ENCODE data around the gene PPP5C. TPM values are rescaled to one million over a fixed set of nuclear protein-coding genes. Genes with fewer than 3 reads are reported as not detected.

PPP5C gene
- total and polyA plus RNA-seq, 2 of the 8 experiments (the other 6 are each of a cell fraction or from before 2014, with no cell fraction given), result 112 to 156 TPM

DNA sequence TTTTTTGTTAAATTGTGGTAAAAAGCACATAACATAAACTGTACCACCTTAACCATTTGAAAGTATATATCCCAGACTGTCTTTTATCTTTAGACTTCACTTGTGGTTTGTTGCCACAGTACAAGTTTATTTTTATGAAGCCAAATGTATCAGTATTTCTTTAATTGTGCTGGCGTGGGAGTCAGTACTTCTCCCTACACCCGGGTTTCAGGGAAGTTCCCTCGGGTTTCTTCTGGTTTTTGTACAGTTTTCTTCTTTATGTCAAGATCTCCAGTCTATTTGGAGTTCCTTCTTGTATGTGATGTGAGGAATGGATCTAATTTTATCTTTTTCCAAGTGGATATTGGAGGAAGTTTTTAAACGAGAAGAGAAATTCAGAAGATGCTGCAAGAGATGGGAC is 46.0 kb downstream of the PPP5C start:
- Histone ChIP-seq H2BK20ac (ENCODE audit: low read length) (no peak overlapping the region), H3K4me3 (ENCODE audit: extremely low read depth in 1 of 4, insufficient read depth in 2 of 4, low read depth in 3 of 4, low read length in 4 of 4) (no peak overlapping the region), H3K4ac (replicated peaks; ENCODE audit: insufficient read length, low read depth, low read length) (no peak overlapping the region), H3K56ac (replicated peaks; ENCODE audit: insufficient read length, low read depth, low read length) (no peak overlapping the region), H4K5ac (ENCODE audit: insufficient read length, low read depth, low read length) (no peak overlapping the region), H3K23me2 (ENCODE audit: low read depth, low read length) (no peaks in the 10 kb centered on the region), H4K91ac (replicated peaks; ENCODE audit: insufficient read length, low read length) (no peak overlapping the region), H2AK5ac (ENCODE audit: low read depth, low read length) (no peak overlapping the region), H3K27me3 (replicated peaks in 1 of 4; ENCODE audit: control insufficient read depth in 3 of 4, extremely low read depth in 1 of 4, insufficient read depth in 3 of 4, low read length in 3 of 4) (no peaks in the 10 kb centered on the region), H3K36me3 (ENCODE audit: control insufficient read depth in 2 of 4, insufficient read depth in 4 of 4, low read length in 3 of 4) (peaks cover 5 to 41% (median 27%) of the 10 kb centered on the region in 4 experiments; a peak in 6 of 8 replicates), H3K23ac (ENCODE audit: insufficient read length) (no peak overlapping the region), H3K4me1 (replicated peaks in 1 of 4; ENCODE audit: control insufficient read depth in 3 of 4, insufficient read depth in 4 of 4, low read length in 3 of 4) (no peaks in the 10 kb centered on the region; a peak in 2 of 7 replicates), H3K79me2 (ENCODE audit: control insufficient read depth in 1 of 2, insufficient read depth in 2 of 2, low read length in 2 of 2) (no peaks in the 10 kb centered on the region), H2BK5ac (ENCODE audit: low read depth, low read length) (no peak overlapping the region), H2BK120ac (replicated peaks; ENCODE audit: low read depth, low read length) (no peak overlapping the region), H3K14ac (ENCODE audit: insufficient read length) (no peak overlapping the region), H3K4me2 (ENCODE audit: insufficient read depth in 1 of 2, low read depth in 2 of 2, low read length in 2 of 2) (no peak overlapping the region), H3K18ac (ENCODE audit: extremely low read depth, low read length) (no peak overlapping the region), H4K8ac (ENCODE audit: extremely low read depth, insufficient read depth, low read length) (no peak overlapping the region), H3K9ac (replicated peaks in 1 of 4; ENCODE audit: extremely low read depth in 1 of 4, low read depth in 3 of 4, low read length in 3 of 4) (no peak overlapping the region), H4K20me1 (replicated peaks in 1 of 2; ENCODE audit: control insufficient read depth in 1 of 2, insufficient read depth in 2 of 2, low read length in 2 of 2) (peaks cover 0 to 7% of the 10 kb centered on the region in 2 experiments), H2AFZ (ENCODE audit: low read length) (no peak overlapping the region), H2BK15ac (ENCODE audit: low read length) (no peak overlapping the region), H3K79me1 (ENCODE audit: low read depth, low read length) (no peaks in the 10 kb centered on the region), H2BK12ac (ENCODE audit: low read depth, low read length) (no peak overlapping the region), H3K9me3 (ENCODE audit: insufficient read depth in 2 of 2, low read depth in 1 of 2, low read length in 1 of 2) (no peaks in the 10 kb centered on the region; a peak in 1 of 4 replicates), H3K27ac (ENCODE audit: low read depth, low read length) (no peak overlapping the region)
- DNase-seq (ENCODE audit: low read depth in 1 of 2, low spot score in 2 of 2) (no peak), FAIRE-seq (no peak)
- WGBS, 2 experiments (ENCODE audit: extremely low coverage in 1 of 2, insufficient coverage in 1 of 2, insufficient read length in 1 of 2, insufficient replicate concordance in 2 of 2, low coverage in 1 of 2, low lambda C conversion rate in 2 of 2, missing lambda C conversion rate in 1 of 2), result 82% methylated on average over 4 of the region's 4 CpGs; no CpG with 5 or more reads in 1 of the 2 experiments
- CTCF ChIA-PET (ENCODE audit: partially characterized antibody), result interaction anchor here (1.0 to 7.4 kb wide), 3 partner anchors 10 to 120 kb away, joined by 3 to 91 read pairs (median 15); no protein-coding TSS in a partner anchor
- no peak for TF ChIP-seq RAD21 (IDR thresholded peaks at IDR 0.05 in 1 of 2, conservative IDR thresholded peaks at IDR 0.05 in 1 of 2; ENCODE audit: low read depth in 2 of 2, low read length in 2 of 2)
- TF ChIP-seq POLR2AphosphoS5 (IDR thresholded peaks at IDR 0.05; ENCODE audit: low read depth, low read length), result no peak
- TF ChIP-seq GABPA (IDR thresholded peaks at IDR 0.05; ENCODE audit: borderline replicate concordance, insufficient read depth, low read length), result no peak
- no peak for TF ChIP-seq SP2 (IDR thresholded peaks at IDR 0.05; ENCODE audit: low read length)
- no peak for TF ChIP-seq TCF12 (IDR thresholded peaks at IDR 0.05; ENCODE audit: low read depth, low read length)
- POLR2A ChIA-PET (ENCODE audit: partially characterized antibody), result interaction anchor here (0.9 to 3.2 kb wide), 5 partner anchors 11 to 73 kb away, joined by 3 to 15 read pairs (median 5); no protein-coding TSS in a partner anchor

Data from H1 (cell line).